Liver (tissue), 9 donors: ENCODE data around the gene ENO3. TPM values are rescaled to one million over a fixed set of nuclear protein-coding genes. Genes with fewer than 3 reads are reported as not detected.

ENCODE experiments used
- DNase-seq: peaks from one replicate; pipeline ENCODE4 v3.0.0-alpha.2; 2017; ENCODE audit warnings: low spot score
- H3K27ac ChIP-seq, 2 donors: one replicate each; pipeline ENCODE4 v1.7.0; 2013; ENCODE audit warnings: inconsistent platforms in 2 of 2, low read length in 2 of 2, control low read depth in 1 of 2, low read depth in 1 of 2, mild to moderate bottlenecking in 1 of 2
- H3K27me3 ChIP-seq, 4 donors: one replicate each; pipeline versions ENCODE4 v1.6.1 to v1.7.0; 2013; ENCODE audit warnings: low read length in 3 of 4, inconsistent platforms in 1 of 4, mild to moderate bottlenecking in 1 of 4, moderate library complexity in 1 of 4; ENCODE audit not compliant: control insufficient read depth in 4 of 4, insufficient read depth in 4 of 4
- H3K36me3 ChIP-seq, 4 donors: one replicate each; pipeline versions ENCODE4 v1.6.1 to v1.7.0; 2013; ENCODE audit warnings: low read length in 3 of 4, mild to moderate bottlenecking in 3 of 4, low read depth in 1 of 4, moderate library complexity in 1 of 4; ENCODE audit not compliant: control insufficient read depth in 4 of 4, insufficient read depth in 3 of 4
- H3K4me1 ChIP-seq, 4 donors: one replicate each; pipeline versions ENCODE4 v1.6.1 to v1.7.0; 2013; ENCODE audit warnings: low read length in 3 of 4, mild to moderate bottlenecking in 3 of 4, moderate library complexity in 1 of 4; ENCODE audit not compliant: control insufficient read depth in 4 of 4, insufficient read depth in 4 of 4
- H3K4me3 ChIP-seq, 3 donors: one replicate each; pipeline versions ENCODE4 v1.6.1 to v1.7.0; 2013; ENCODE audit warnings: low read length in 3 of 3, control low read depth in 1 of 3, low read depth in 1 of 3, mild to moderate bottlenecking in 1 of 3
- H3K9ac ChIP-seq, 2 donors: one replicate each; pipeline ENCODE4 v1.7.0; 2013; ENCODE audit warnings: low read length in 2 of 2, mild to moderate bottlenecking in 2 of 2, moderate library complexity in 2 of 2, control low read depth in 1 of 2, low read depth in 1 of 2
- H3K9me3 ChIP-seq, 4 donors: one replicate each; pipeline versions ENCODE4 v1.6.1 to v1.7.0; 2013; ENCODE audit warnings: low read length in 3 of 4; ENCODE audit not compliant: control insufficient read depth in 4 of 4
- ATF3 ChIP-seq: IDR thresholded peaks from 2 replicates; pipeline ENCODE4 v1.6.1; 2016; ENCODE audit warnings: antibody characterized with exemption
- EGR1 ChIP-seq, 2 donors: IDR thresholded peaks; 2 replicates each; pipeline ENCODE4 v1.6.1; 2016 to 2018; ENCODE audit warnings: antibody characterized with exemption in 2 of 2, low read depth in 2 of 2
- FOXA1 ChIP-seq: IDR thresholded peaks from 2 replicates; pipeline ENCODE4 v1.6.1; 2016; ENCODE audit warnings: antibody characterized with exemption
- FOXA2 ChIP-seq: IDR thresholded peaks from 2 replicates; pipeline ENCODE4 v1.6.1; 2016; ENCODE audit warnings: antibody characterized with exemption
- GABPA ChIP-seq, 2 donors: IDR thresholded peaks in 1 of 2; conservative IDR thresholded peaks in 1 of 2; 2 replicates each; pipeline ENCODE4 v1.6.1; 2016; ENCODE audit warnings: antibody characterized with exemption in 2 of 2, mild to moderate bottlenecking in 1 of 2, moderate library complexity in 1 of 2
- HNF4A ChIP-seq, 2 donors: conservative IDR thresholded peaks; 2 replicates each; pipeline ENCODE4 v1.6.1; 2016; ENCODE audit warnings: antibody characterized with exemption in 2 of 2, mild to moderate bottlenecking in 2 of 2
- HNF4G ChIP-seq: IDR thresholded peaks from 2 replicates; pipeline ENCODE4 v1.6.1; 2016; ENCODE audit warnings: antibody characterized with exemption
- JUND ChIP-seq, 2 donors: IDR thresholded peaks; 2 replicates each; pipeline ENCODE4 v1.6.1; 2016; ENCODE audit warnings: antibody characterized with exemption in 2 of 2
- NR2F2 ChIP-seq: IDR thresholded peaks from 2 replicates; pipeline ENCODE4 v1.6.1; 2016; ENCODE audit warnings: antibody characterized with exemption
- RAD21 ChIP-seq, 2 donors: IDR thresholded peaks; 2 replicates each; pipeline ENCODE4 v1.6.1; 2016; ENCODE audit warnings: antibody characterized with exemption in 2 of 2, mild to moderate bottlenecking in 2 of 2
- RXRA ChIP-seq, 2 donors: IDR thresholded peaks; 2 replicates each; pipeline ENCODE4 v1.6.1; 2017 to 2018; ENCODE audit warnings: antibody characterized with exemption in 2 of 2, mild to moderate bottlenecking in 1 of 2
- SP1 ChIP-seq: IDR thresholded peaks from 2 replicates; pipeline ENCODE4 v1.6.1; 2018; ENCODE audit warnings: antibody characterized with exemption, mild to moderate bottlenecking
- TAF1 ChIP-seq: conservative IDR thresholded peaks from 2 replicates; pipeline ENCODE4 v1.6.1; 2016; ENCODE audit warnings: antibody characterized with exemption, mild to moderate bottlenecking
- YY1 ChIP-seq: IDR thresholded peaks from 2 replicates; pipeline ENCODE4 v1.6.1; 2016; ENCODE audit warnings: antibody characterized with exemption, mild to moderate bottlenecking
- WGBS: extraction: QIAGEN DNeasy Blood & Tissue Kit; methylation state at CpG from one replicate; pipeline ENCODE4 v1.1.7; 2013; 5-methylcytosine and 5-hydroxymethylcytosine counted together
- polyA plus RNA-seq, 2 donors: library from polyadenylated mRNA; stranded (reverse) in 1 of 2; unstranded in 1 of 2; fragments of 200-250 nt in 1 of 2; fragments of >200 nt in 1 of 2; fragmentation: Nextera tagmentation in 1 of 2; extraction: Ambion mirVana in 1 of 2; gene quantifications; one replicate each; pipeline versions ENCODE4 v1.2.1 to v1.2.3, GENCODE V29; 2013 to 2015
- total RNA-seq, 2 donors: library from RNA; depleted of rRNA; stranded (reverse); fragments of >200 nt; gene quantifications; one replicate each; pipeline ENCODE4 v1.2.3, GENCODE V29; 2014
- TF ChIP-seq, protein P1 (sequence below): IDR thresholded peaks from 2 replicates; pipeline ENCODE4 v1.6.1; 2016; ENCODE audit warnings: antibody characterized with exemption, mild to moderate bottlenecking
- TF ChIP-seq, protein P2 (sequence below): IDR thresholded peaks from 2 replicates; pipeline ENCODE4 v1.6.1; 2016; ENCODE audit warnings: antibody characterized with exemption
- TF ChIP-seq, protein P3 (sequence below): IDR thresholded peaks from 2 replicates; pipeline ENCODE4 v1.6.1; 2016; ENCODE audit warnings: antibody characterized with exemption
- TF ChIP-seq, protein P4 (sequence below): fragments of 150-350 bp; IDR thresholded peaks from 2 replicates; pipeline ENCODE4 v1.5.1; 2017; ENCODE audit warnings: improper control_type of control experiment, low read depth, low read length; ENCODE audit not compliant: missing input control
- donor health status: healthy.
- donor health status: healthy.
- donor health status: healthy.
- donor health status: healthy.
- donor health status: healthy.

ENO3 gene
- total and polyA plus RNA-seq, 4 donors, result 26.3 to 117 (median 30.8) TPM

DNA sequence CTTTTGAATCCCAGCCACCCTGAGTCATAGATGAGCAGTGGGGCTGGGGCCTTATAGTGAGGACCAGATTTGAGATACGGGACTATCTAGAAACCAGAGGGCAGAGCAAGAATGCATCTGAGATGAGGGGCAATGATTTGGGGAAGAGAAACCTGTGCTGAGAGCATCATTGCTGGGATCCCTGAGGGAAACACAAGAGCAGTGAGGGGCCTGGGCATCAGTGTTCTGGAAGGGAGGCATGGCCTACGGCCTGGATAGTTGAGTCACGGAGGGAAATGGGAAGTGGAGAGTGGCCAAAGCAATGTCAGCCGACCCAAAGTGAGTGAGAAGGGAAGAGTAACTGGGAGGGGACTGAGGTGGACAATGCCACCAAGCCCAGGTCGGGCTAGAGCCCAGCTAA lies 31.4 kb downstream of the ENO3 start:
- no peak overlapping the region for H3K9ac ChIP-seq
- H3K36me3 ChIP-seq, result peaks cover 6 to 31% (median 17%) of the 10 kb centered on the region in 4 donors
- WGBS, result 81% methylated on average over 5 of the region's 5 CpGs
- H3K9me3 ChIP-seq, result no peaks in the 10 kb centered on the region
- no peak overlapping the region for H3K4me3 ChIP-seq
- no peak for DNase-seq
- TF ChIP-seq, protein P1, sequence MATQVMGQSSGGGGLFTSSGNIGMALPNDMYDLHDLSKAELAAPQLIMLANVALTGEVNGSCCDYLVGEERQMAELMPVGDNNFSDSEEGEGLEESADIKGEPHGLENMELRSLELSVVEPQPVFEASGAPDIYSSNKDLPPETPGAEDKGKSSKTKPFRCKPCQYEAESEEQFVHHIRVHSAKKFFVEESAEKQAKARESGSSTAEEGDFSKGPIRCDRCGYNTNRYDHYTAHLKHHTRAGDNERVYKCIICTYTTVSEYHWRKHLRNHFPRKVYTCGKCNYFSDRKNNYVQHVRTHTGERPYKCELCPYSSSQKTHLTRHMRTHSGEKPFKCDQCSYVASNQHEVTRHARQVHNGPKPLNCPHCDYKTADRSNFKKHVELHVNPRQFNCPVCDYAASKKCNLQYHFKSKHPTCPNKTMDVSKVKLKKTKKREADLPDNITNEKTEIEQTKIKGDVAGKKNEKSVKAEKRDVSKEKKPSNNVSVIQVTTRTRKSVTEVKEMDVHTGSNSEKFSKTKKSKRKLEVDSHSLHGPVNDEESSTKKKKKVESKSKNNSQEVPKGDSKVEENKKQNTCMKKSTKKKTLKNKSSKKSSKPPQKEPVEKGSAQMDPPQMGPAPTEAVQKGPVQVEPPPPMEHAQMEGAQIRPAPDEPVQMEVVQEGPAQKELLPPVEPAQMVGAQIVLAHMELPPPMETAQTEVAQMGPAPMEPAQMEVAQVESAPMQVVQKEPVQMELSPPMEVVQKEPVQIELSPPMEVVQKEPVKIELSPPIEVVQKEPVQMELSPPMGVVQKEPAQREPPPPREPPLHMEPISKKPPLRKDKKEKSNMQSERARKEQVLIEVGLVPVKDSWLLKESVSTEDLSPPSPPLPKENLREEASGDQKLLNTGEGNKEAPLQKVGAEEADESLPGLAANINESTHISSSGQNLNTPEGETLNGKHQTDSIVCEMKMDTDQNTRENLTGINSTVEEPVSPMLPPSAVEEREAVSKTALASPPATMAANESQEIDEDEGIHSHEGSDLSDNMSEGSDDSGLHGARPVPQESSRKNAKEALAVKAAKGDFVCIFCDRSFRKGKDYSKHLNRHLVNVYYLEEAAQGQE, result no peak
- TF ChIP-seq YY1 (no peak), ATF3 (no peak), RXRA (IDR thresholded peaks at IDR 0.05) (no peak), JUND (IDR thresholded peaks at IDR 0.05) (no peak), RAD21 (IDR thresholded peaks at IDR 0.05) (no peak), HNF4G (no peak), HNF4A (conservative IDR thresholded peaks at IDR 0.05) (no peak)
- TF ChIP-seq, protein P2, sequence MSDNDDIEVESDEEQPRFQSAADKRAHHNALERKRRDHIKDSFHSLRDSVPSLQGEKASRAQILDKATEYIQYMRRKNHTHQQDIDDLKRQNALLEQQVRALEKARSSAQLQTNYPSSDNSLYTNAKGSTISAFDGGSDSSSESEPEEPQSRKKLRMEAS, result no peak
- peaks cover 8 to 18% (median 12%) of the 10 kb centered on the region in 4 donors for H3K4me1 ChIP-seq
- no peaks in the 10 kb centered on the region for H3K27me3 ChIP-seq
- H3K27ac ChIP-seq, result no peak overlapping the region

DNA sequence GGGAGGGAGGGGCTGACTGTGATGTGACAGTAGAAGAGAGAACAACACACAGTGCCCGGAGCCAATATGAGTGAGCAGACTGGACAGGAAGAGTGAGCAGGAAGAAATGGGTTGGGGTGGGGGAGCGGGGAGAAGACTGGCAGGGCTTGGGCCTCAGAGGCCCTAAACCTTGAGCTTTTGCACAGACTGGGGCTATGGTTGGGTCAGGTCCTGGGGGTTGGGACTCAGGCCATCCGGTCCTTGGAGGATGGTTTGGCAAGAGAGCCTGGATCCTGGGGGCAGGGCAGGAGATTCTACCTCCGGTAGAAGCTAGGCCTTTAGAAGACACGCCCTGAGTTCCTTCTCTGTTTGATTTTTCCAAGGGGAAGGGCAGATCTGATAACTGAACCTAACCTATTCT lies 35.5 kb downstream of the ENO3 start:
- H3K36me3 ChIP-seq, result peaks cover 2 to 13% (median 7%) of the 10 kb centered on the region in 4 donors
- WGBS, result 47% methylated on average over 5 of the region's 5 CpGs
- peak overlapping the region; percentile 18 to 84 (median 78) for H3K4me3 ChIP-seq
- peak overlapping the region in 1 of 2 donors; percentile 87 for H3K9ac ChIP-seq
- no peak for DNase-seq
- TF ChIP-seq, protein P2, result no peak
- no peak for TF ChIP-seq TAF1
- no peak for TF ChIP-seq ATF3
- no peak for TF ChIP-seq FOXA2
- TF ChIP-seq GABPA (IDR thresholded peaks at IDR 0.05 in 1 of 2, conservative IDR thresholded peaks at IDR 0.05 in 1 of 2), result no peak
- no peak for TF ChIP-seq RXRA (IDR thresholded peaks at IDR 0.05)
- TF ChIP-seq FOXA1, result no peak
- TF ChIP-seq, protein P3, sequence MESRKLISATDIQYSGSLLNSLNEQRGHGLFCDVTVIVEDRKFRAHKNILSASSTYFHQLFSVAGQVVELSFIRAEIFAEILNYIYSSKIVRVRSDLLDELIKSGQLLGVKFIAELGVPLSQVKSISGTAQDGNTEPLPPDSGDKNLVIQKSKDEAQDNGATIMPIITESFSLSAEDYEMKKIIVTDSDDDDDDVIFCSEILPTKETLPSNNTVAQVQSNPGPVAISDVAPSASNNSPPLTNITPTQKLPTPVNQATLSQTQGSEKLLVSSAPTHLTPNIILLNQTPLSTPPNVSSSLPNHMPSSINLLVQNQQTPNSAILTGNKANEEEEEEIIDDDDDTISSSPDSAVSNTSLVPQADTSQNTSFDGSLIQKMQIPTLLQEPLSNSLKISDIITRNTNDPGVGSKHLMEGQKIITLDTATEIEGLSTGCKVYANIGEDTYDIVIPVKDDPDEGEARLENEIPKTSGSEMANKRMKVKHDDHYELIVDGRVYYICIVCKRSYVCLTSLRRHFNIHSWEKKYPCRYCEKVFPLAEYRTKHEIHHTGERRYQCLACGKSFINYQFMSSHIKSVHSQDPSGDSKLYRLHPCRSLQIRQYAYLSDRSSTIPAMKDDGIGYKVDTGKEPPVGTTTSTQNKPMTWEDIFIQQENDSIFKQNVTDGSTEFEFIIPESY, result no peak
- TF ChIP-seq HNF4A (conservative IDR thresholded peaks at IDR 0.05), result no peak
- TF ChIP-seq HNF4G, result no peak
- TF ChIP-seq JUND (IDR thresholded peaks at IDR 0.05), result no peak
- TF ChIP-seq, protein P4, sequence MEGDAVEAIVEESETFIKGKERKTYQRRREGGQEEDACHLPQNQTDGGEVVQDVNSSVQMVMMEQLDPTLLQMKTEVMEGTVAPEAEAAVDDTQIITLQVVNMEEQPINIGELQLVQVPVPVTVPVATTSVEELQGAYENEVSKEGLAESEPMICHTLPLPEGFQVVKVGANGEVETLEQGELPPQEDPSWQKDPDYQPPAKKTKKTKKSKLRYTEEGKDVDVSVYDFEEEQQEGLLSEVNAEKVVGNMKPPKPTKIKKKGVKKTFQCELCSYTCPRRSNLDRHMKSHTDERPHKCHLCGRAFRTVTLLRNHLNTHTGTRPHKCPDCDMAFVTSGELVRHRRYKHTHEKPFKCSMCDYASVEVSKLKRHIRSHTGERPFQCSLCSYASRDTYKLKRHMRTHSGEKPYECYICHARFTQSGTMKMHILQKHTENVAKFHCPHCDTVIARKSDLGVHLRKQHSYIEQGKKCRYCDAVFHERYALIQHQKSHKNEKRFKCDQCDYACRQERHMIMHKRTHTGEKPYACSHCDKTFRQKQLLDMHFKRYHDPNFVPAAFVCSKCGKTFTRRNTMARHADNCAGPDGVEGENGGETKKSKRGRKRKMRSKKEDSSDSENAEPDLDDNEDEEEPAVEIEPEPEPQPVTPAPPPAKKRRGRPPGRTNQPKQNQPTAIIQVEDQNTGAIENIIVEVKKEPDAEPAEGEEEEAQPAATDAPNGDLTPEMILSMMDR, result no peak
- TF ChIP-seq NR2F2, result no peak
- TF ChIP-seq EGR1 (IDR thresholded peaks at IDR 0.05; ENCODE audit: low read depth in 2 of 2), result no peak
- TF ChIP-seq, protein P1, result no peak
- no peak for TF ChIP-seq YY1
- no peak for TF ChIP-seq SP1
- peak overlapping the region; percentile 76 to 81 for H3K27ac ChIP-seq
- no peaks in the 10 kb centered on the region for H3K9me3 ChIP-seq
- peaks cover 10 to 21% (median 15%) of the 10 kb centered on the region in 4 donors for H3K4me1 ChIP-seq
- H3K27me3 ChIP-seq, result no peaks in the 10 kb centered on the region
